Neuronal stem cell (in vitro differentiated cells): ENCODE measurements around the gene CSNK1D.

Source experiments
- DNase-seq: peaks from one replicate; pipeline ENCODE4 v3.0.0-alpha.2; 2013; ENCODE audit warnings: low spot score
- H2AFZ ChIP-seq: one replicate; pipeline ENCODE4 v1.6.1; 2013; ENCODE audit warnings: mild to moderate bottlenecking, low read length, inconsistent platforms
- H2AK5ac ChIP-seq: 2 replicates; pipeline ENCODE4 v1.6.1; 2013; ENCODE audit warnings: low read depth, mild to moderate bottlenecking, inconsistent platforms, low read length, moderate library complexity, mixed read lengths
- H2BK120ac ChIP-seq: 2 replicates; pipeline ENCODE4 v1.6.1; 2013; ENCODE audit warnings: low read depth, mild to moderate bottlenecking, inconsistent platforms, low read length, moderate library complexity, mixed read lengths
- H2BK12ac ChIP-seq: one replicate; pipeline ENCODE4 v1.6.1; 2013; ENCODE audit warnings: low read length, inconsistent platforms
- H2BK15ac ChIP-seq: 2 replicates; pipeline ENCODE4 v1.6.1; 2013; ENCODE audit warnings: mild to moderate bottlenecking, low read length, inconsistent platforms, mixed read lengths
- H2BK5ac ChIP-seq: one replicate; pipeline ENCODE4 v1.6.1; 2013; ENCODE audit warnings: inconsistent platforms, mild to moderate bottlenecking, low read length, moderate library complexity
- H3K14ac ChIP-seq: one replicate; pipeline ENCODE4 v1.6.1; 2013; ENCODE audit warnings: low read length, inconsistent platforms
- H3K18ac ChIP-seq: 2 replicates; pipeline ENCODE4 v1.6.1; 2013; ENCODE audit warnings: low read length, inconsistent platforms
- H3K23ac ChIP-seq: 2 replicates; pipeline ENCODE4 v1.6.1; 2013; ENCODE audit warnings: low read depth, mild to moderate bottlenecking, mixed read lengths, low read length, inconsistent platforms; ENCODE audit not compliant: poor library complexity
- H3K27ac ChIP-seq: replicated peaks from 3 replicates; pipeline ENCODE4 v1.5.1; 2013; ENCODE audit warnings: low read length, inconsistent platforms
- H3K27me3 ChIP-seq, 3 experiments: 2 replicates each; pipeline ENCODE4 v1.6.1; 2013; ENCODE audit warnings: low read length in 3 of 3, mild to moderate bottlenecking in 2 of 3, inconsistent platforms in 1 of 3, low read depth in 1 of 3, mixed read lengths in 1 of 3, moderate library complexity in 1 of 3; ENCODE audit not compliant: control insufficient read depth in 3 of 3, insufficient read depth in 3 of 3
- H3K36me3 ChIP-seq, 2 donors: replicated peaks in 1 of 2; 2 replicates each; pipeline ENCODE4 v1.6.1; 2013; ENCODE audit warnings: low read length in 2 of 2; ENCODE audit not compliant: control insufficient read depth in 2 of 2, insufficient read depth in 2 of 2
- H3K4ac ChIP-seq: 2 replicates; pipeline ENCODE4 v1.6.1; 2013; ENCODE audit warnings: inconsistent platforms, mild to moderate bottlenecking, low read length, moderate library complexity
- H3K4me1 ChIP-seq, 2 donors: 1 replicate in 1 of 2; 2 replicates in 1 of 2; pipeline ENCODE4 v1.6.1; 2013; ENCODE audit warnings: low read length in 2 of 2, low read depth in 1 of 2; ENCODE audit not compliant: control insufficient read depth in 2 of 2, insufficient read depth in 1 of 2
- H3K4me2 ChIP-seq: one replicate; pipeline ENCODE4 v1.6.1; 2013; ENCODE audit warnings: mild to moderate bottlenecking, low read length, inconsistent platforms; ENCODE audit not compliant: insufficient read depth, poor library complexity, severe bottlenecking
- H3K4me3 ChIP-seq, 2 donors: 2 replicates each; pipeline ENCODE4 v1.5.1; 2013; ENCODE audit warnings: low read length in 2 of 2, mild to moderate bottlenecking in 2 of 2, inconsistent platforms in 1 of 2, moderate library complexity in 1 of 2
- H3K79me1 ChIP-seq: one replicate; pipeline ENCODE4 v1.6.1; 2013; ENCODE audit warnings: low read depth, mild to moderate bottlenecking, inconsistent platforms, low read length, moderate library complexity
- H3K9ac ChIP-seq: one replicate; pipeline ENCODE4 v1.6.1; 2013; ENCODE audit warnings: mild to moderate bottlenecking, low read depth, low read length, inconsistent platforms; ENCODE audit not compliant: poor library complexity
- H3K9me3 ChIP-seq, 2 donors: replicated peaks in 1 of 2; 2 replicates each; pipeline versions ENCODE3 to v1.6.1; 2013; ENCODE audit warnings: low read length in 2 of 2, mild to moderate bottlenecking in 2 of 2, inconsistent platforms in 1 of 2, low read depth in 1 of 2, mixed read lengths in 1 of 2, moderate library complexity in 1 of 2; ENCODE audit not compliant: control insufficient read depth in 2 of 2, insufficient read depth in 1 of 2
- H4K8ac ChIP-seq: one replicate; pipeline ENCODE4 v1.6.1; 2013; ENCODE audit warnings: low read depth, mild to moderate bottlenecking, inconsistent platforms, low read length, moderate library complexity
- H4K91ac ChIP-seq: one replicate; pipeline ENCODE4 v1.6.1; 2013; ENCODE audit warnings: low read length, low read depth, mild to moderate bottlenecking, inconsistent platforms; ENCODE audit not compliant: poor library complexity
- WGBS, 2 donors: extraction: QIAGEN DNeasy Blood & Tissue Kit; methylation state at CpG; one replicate each; pipeline ENCODE4 v1.1.7; 2013; ENCODE audit warnings: missing lambda C conversion rate in 2 of 2, mixed read lengths in 1 of 2; ENCODE audit not compliant: insufficient read length in 2 of 2, insufficient replicate concordance in 1 of 2; ENCODE audit errors: extremely low coverage in 2 of 2; 5-methylcytosine and 5-hydroxymethylcytosine counted together

The CSNK1D gene

DNA sequence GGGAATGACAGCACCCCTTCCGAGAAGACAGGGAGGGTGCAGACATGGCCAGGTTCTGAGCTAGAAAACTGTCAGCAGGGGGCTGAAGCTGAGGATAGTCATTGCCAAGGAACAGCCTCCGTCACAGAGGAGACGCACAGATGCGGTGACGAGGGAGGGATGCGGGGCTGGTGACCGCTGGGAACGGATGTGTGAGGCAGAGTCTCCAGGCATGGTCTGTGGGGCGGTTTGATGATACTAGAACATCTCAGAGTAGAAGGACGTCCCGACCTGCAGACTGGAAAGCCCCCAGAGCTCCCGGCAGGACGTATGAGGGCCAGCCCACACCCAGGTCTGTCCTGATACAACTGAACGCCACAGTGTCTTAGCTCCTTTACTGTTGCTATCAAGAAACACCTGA lies 1.8 kb upstream of the CSNK1D start:
- no peak for DNase-seq
- H3K4ac ChIP-seq: no peak overlapping the region
- H3K36me3 ChIP-seq: peaks cover 16 to 22% of the 10 kb centered on the region in 2 donors
- peak overlapping the region; percentile 5 for H2AK5ac ChIP-seq
- no peaks in the 10 kb centered on the region for H3K9me3 ChIP-seq
- H3K23ac ChIP-seq: no peak overlapping the region
- H4K91ac ChIP-seq: no peak overlapping the region
- H2BK120ac ChIP-seq: no peak overlapping the region
- H3K4me1 ChIP-seq: peaks cover 10% of the 10 kb centered on the region in 2 donors
- peak overlapping the region; percentile 71 for H2BK5ac ChIP-seq
- H3K18ac ChIP-seq: no peak overlapping the region
- no peaks in the 10 kb centered on the region for H3K27me3 ChIP-seq
- no peak overlapping the region for H3K14ac ChIP-seq
- WGBS, 2 donors: no CpG with 5 or more reads among the region's 14 CpGs
- no peak overlapping the region for H2BK12ac ChIP-seq
- H3K9ac ChIP-seq: no peak overlapping the region
- no peak overlapping the region for H2BK15ac ChIP-seq
- H2AFZ ChIP-seq: no peak overlapping the region
- H3K27ac ChIP-seq: no peak overlapping the region
- no peak overlapping the region for H4K8ac ChIP-seq
- H3K4me2 ChIP-seq: no peak overlapping the region
- peaks cover 6% of the 10 kb centered on the region for H3K79me1 ChIP-seq
- no peak overlapping the region for H3K4me3 ChIP-seq

DNA sequence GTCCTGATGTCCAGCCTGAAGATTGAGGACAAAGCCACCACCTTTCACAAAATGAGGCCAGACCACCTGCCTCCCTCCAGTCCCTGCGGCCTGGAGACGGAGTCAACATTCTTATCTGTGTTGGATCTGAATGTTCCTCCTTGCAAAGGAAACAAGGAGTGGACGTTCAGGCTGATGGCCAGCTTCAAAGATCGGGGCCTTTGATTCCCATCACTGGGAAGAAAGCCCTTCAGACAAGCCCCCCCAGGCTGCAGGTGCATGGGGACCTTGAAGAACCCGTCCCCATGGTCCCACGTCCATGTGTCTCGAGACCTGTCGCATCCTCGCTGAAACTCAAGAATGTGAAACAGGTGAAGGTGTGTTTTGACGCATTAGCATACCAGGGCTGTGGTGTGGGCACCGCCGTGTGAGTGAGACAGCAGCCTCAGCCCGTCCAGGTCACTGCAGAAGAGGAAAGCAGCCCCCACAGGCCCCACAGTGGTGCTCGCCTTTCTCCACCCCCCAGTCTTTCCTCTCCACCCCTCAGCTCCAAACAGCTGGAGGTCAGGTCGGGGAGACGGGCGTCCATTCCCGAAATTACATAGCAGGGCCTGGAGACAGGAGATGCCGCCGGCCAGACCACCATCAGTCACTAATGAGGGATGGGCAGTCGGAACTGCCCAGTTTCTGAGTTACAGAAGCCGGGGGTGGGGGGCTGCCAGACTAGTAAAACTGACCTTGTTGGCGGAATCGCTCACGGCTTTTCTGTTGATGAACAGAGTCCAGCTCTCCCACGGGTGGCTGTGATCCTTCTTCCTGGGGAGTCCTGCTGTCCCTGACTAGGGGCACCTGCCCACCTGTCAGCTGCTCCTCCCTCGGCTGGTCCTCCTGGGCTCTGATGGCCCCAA lies 877 bp upstream of the CSNK1D start:
- H3K36me3 ChIP-seq: peaks cover 17 to 31% of the 10 kb centered on the region in 2 donors
- H3K9me3 ChIP-seq: no peaks in the 10 kb centered on the region
- peak overlapping the region; percentile 8 for H2BK12ac ChIP-seq
- H3K27ac ChIP-seq: no peak overlapping the region
- H2BK15ac ChIP-seq: no peak overlapping the region
- H3K18ac ChIP-seq: peak overlapping the region; percentile 88
- H3K14ac ChIP-seq: peak overlapping the region; percentile 47
- peaks cover 10 to 15% of the 10 kb centered on the region in 2 donors for H3K4me1 ChIP-seq
- H4K91ac ChIP-seq: peak overlapping the region; percentile 73
- WGBS, 2 donors: no CpG with 5 or more reads among the region's 27 CpGs
- H2BK5ac ChIP-seq: peak overlapping the region; percentile 71
- H4K8ac ChIP-seq: no peak overlapping the region
- H2BK120ac ChIP-seq: no peak overlapping the region
- no peak for DNase-seq
- H3K4ac ChIP-seq: no peak overlapping the region
- H3K23ac ChIP-seq: peak overlapping the region; percentile 19
- H3K4me3 ChIP-seq: peak overlapping the region; percentile 68 to 79
- peak overlapping the region; percentile 94 for H3K4me2 ChIP-seq
- peaks cover 6% of the 10 kb centered on the region for H3K79me1 ChIP-seq
- H3K9ac ChIP-seq: peak overlapping the region; percentile 79
- no peaks in the 10 kb centered on the region for H3K27me3 ChIP-seq
- H2AFZ ChIP-seq: peak overlapping the region; percentile 97
- peak overlapping the region; percentile 79 for H2AK5ac ChIP-seq

- peak overlapping the region; percentile 78 for H3K9ac ChIP-seq
- H3K4me1 ChIP-seq: peaks cover 6 to 17% of the 10 kb centered on the region in 2 donors
- no peak overlapping the region for H3K4ac ChIP-seq
- H3K27ac ChIP-seq: peak overlapping the region; percentile 90
- H3K9me3 ChIP-seq: no peaks in the 10 kb centered on the region
- peak overlapping the region; percentile 98 for H3K18ac ChIP-seq
- peak overlapping the region; percentile 89 for H2AK5ac ChIP-seq
- no peaks in the 10 kb centered on the region for H3K27me3 ChIP-seq
- peak overlapping the region; percentile 66 for H2BK120ac ChIP-seq
- WGBS, 2 donors: no CpG with 5 or more reads among the region's 57 CpGs
- peak overlapping the region; percentile 99 for H2BK5ac ChIP-seq
- H3K14ac ChIP-seq: peak overlapping the region; percentile 14
- DNase-seq: no peak
- no peak overlapping the region for H4K91ac ChIP-seq
- H3K79me1 ChIP-seq: peaks cover 11% of the 10 kb centered on the region
- H2BK12ac ChIP-seq: no peak overlapping the region
- H3K4me3 ChIP-seq: peak overlapping the region; percentile 68 to 93
- H2AFZ ChIP-seq: peak overlapping the region; percentile 97
- no peak overlapping the region for H2BK15ac ChIP-seq
- peaks cover 17 to 48% of the 10 kb centered on the region in 2 donors for H3K36me3 ChIP-seq
- H3K4me2 ChIP-seq: peak overlapping the region; percentile 67
- H4K8ac ChIP-seq: no peak overlapping the region
- peak overlapping the region; percentile 44 for H3K23ac ChIP-seq
These were observed 789 bp downstream of the CSNK1D start for GRCh38 chr17:82272495-82273326.

- H3K18ac ChIP-seq: no peak overlapping the region
- no peak overlapping the region for H3K14ac ChIP-seq
- no peak overlapping the region for H4K8ac ChIP-seq
- no peak overlapping the region for H2BK12ac ChIP-seq
- H2AK5ac ChIP-seq: no peak overlapping the region
- H4K91ac ChIP-seq: no peak overlapping the region
- H2BK5ac ChIP-seq: no peak overlapping the region
- no peak overlapping the region for H2BK120ac ChIP-seq
- peaks cover 2 to 14% of the 10 kb centered on the region in 2 donors for H3K4me1 ChIP-seq
- no peak for DNase-seq
- H3K9me3 ChIP-seq: no peaks in the 10 kb centered on the region
- no peak overlapping the region for H2AFZ ChIP-seq
- H2BK15ac ChIP-seq: no peak overlapping the region
- WGBS, 2 donors: no CpG with 5 or more reads among the region's 6 CpGs
- H3K9ac ChIP-seq: peak overlapping the region; percentile 17
- H3K4ac ChIP-seq: no peak overlapping the region
- H3K36me3 ChIP-seq: peaks cover 22 to 59% of the 10 kb centered on the region in 2 donors
- H3K4me2 ChIP-seq: no peak overlapping the region
- no peaks in the 10 kb centered on the region for H3K27me3 ChIP-seq
- H3K4me3 ChIP-seq: peak overlapping the region in 1 of 2 donors; percentile 4
- H3K27ac ChIP-seq: no peak overlapping the region
- no peak overlapping the region for H3K23ac ChIP-seq
- peaks cover 12% of the 10 kb centered on the region for H3K79me1 ChIP-seq
These were observed 2.1 kb downstream of the CSNK1D start for GRCh38 chr17:82271401-82271800.
